Lower leg skin (tissue), 3 donors: Measurements from ENCODE around the gene ZNF646.

Source experiments
- POLR2A ChIP-seq, 2 donors: fragments of 450-650 bp; IDR thresholded peaks; one replicate each; pipeline ENCODE4 v1.6.1; 2016 to 2017; ENCODE audit warnings: antibody characterized with exemption in 2 of 2, mild to moderate bottlenecking in 1 of 2, moderate library complexity in 1 of 2
- TF ChIP-seq, protein P1 (sequence below), 3 donors: fragments of 450-650 bp; IDR thresholded peaks; one replicate each; pipeline ENCODE4 v1.5.1; 2016; ENCODE audit warnings: antibody characterized with exemption in 3 of 3, mild to moderate bottlenecking in 3 of 3, moderate library complexity in 2 of 3

DNA sequence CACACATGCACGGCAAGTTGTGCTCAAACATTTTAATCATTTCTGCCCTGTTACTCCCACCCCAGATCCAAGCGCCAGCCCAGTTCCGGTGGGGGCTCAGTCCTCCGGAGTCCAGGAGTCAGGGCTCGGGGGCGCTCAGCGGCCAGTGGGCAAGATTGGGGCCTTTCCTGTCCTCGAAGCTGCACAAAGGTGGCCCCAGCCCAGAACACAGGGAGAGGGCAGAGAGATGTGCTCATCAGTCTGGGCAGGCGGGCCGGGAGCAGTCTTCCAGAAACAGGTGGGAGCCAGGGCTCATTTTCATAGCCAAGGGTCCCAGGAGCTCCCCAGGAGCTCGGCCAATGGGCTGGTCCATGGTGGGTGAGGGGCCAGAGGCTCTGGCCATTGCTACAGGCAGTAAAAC lies 57.2 kb downstream of the ZNF646 start:
- no peak for TF ChIP-seq POLR2A (IDR thresholded peaks at IDR 0.05)
- TF ChIP-seq, protein P1, sequence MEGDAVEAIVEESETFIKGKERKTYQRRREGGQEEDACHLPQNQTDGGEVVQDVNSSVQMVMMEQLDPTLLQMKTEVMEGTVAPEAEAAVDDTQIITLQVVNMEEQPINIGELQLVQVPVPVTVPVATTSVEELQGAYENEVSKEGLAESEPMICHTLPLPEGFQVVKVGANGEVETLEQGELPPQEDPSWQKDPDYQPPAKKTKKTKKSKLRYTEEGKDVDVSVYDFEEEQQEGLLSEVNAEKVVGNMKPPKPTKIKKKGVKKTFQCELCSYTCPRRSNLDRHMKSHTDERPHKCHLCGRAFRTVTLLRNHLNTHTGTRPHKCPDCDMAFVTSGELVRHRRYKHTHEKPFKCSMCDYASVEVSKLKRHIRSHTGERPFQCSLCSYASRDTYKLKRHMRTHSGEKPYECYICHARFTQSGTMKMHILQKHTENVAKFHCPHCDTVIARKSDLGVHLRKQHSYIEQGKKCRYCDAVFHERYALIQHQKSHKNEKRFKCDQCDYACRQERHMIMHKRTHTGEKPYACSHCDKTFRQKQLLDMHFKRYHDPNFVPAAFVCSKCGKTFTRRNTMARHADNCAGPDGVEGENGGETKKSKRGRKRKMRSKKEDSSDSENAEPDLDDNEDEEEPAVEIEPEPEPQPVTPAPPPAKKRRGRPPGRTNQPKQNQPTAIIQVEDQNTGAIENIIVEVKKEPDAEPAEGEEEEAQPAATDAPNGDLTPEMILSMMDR (IDR thresholded peaks at IDR 0.05), result no peak
